Activated effector memory CD4-positive, alpha-beta T cell treated with anti-CD3 and anti-CD28 coated beads, Interleukin-2, amount 50 U/mL, for 16 hours (primary cell): ENCODE data around the gene ANKRD29.
"Not testable (repeated sequence)": the region's sequence is repeated elsewhere in the genome, so short reads cannot be mapped to it uniquely, and the experiment has no call there.

Source experiments
- DNase-seq: peaks from one replicate; pipeline ENCODE4 v3.0.0-alpha.2; 2020

ANKRD29 gene

DNA sequence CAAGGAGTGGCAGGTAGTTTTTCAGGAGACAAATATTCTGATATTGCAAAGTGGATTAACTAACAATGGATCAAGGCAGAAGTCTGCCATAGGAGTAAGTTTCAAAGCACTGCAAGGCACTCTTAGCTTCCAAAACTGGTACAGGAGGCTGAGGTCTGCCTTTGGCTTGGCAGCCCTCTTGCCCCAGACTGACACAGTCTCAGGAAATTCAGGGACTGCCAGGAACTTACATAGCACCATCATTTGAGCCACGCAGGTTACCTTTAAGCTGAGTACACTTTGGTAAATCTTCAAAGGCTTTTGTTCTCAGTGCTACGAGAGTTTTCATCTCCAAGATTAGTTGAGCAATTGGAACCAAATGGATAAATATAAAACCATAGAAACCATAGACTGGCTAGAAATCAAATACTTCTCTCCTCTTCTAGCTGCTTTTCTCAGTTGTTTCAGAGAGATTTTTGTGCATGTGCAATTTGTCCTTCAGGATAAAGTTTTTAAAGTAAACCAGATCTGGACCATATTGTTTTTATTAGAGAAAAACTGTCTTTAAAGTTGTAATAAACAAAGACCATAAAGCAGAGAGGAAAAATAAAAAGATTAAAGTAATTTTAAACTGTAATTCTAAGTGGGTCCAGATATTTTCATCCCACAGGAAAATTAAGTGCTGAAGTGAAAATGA, 18.8 kb downstream of the ANKRD29 start:
- no peak for DNase-seq

DNA sequence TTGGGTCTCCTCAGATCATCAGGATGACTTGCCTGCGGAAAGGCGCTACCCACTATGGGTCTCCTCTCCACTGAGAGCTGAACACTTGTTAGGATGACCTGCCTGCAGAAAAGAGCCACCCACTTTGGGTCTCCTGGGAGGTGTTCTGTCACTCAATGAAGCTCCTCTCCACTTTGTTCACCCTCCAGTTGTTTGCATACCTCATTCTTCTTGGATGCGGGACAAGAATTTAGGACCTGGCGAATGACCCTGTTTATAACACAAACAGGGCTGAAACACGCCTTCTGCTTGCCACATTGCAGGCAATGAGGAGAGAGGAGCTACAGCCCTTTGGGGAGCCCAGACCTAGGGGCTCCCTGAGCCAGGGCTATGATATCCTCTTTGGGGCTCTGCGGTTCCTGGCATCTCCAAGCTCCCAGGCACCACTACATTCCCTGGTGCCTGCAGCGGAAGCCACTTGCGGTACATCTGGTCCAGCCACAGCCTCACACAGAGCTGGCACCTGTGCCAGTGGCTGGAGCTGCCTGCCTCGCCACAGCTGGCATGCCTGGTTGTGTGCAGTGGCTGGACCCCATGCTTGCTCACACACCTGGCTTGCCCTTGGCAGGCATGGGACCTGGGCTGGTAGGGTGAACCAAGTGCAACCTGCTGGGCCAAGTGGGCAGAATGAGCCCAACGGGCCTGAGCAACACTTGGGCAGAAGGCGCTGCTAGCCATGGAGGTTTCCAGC, 20.6 kb downstream of the ANKRD29 start:
- DNase-seq: no peak

DNA sequence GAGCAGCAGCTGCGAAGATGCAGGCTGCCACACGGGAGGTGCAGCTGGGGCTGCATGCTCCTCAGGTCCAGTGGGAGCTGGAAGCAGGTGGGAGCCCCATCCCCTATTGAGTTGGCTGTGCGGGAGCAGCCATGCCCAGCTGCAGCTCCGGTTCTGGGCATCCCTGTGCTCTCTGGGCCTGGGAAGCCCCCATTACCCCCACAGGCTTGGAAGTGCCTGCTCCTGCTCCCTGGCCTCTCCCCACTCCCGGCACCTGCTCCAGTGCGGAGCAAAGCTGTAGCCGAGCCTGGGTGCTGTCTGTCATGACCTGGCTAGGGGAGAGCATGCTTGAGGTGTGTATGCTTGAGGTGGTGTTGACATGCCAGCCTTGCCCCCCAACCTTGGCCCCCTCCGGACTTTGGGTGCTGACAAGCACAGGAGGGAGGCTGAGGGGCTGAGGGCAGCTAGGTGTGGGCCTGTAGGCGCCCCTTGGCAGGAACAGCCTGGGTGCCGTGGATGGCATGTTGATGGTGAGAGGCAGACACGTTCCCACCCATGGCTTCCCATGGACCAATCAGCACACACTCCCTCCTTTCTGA, 21.5 kb downstream of the ANKRD29 start:
- no peak for DNase-seq

DNA sequence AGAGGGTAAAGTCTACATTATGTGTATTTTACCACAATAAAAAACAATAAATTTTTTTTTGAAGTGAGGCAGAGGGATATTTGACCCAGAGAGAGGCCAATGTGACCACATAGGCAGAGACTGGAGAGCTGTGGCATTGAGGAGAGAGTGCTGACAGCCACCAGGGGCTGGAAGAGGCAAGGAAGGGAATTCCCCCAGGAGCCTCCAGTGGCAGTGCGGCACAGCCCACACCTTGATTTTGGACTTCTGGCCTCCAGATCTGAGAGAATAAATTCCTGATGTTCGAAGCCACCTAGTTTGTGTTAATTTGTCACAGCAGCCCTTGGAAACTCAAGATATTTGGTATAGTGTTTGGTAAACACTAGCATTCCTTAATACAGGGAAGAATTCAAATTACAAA, 22.7 kb downstream of the ANKRD29 start:
- no peak for DNase-seq

DNA sequence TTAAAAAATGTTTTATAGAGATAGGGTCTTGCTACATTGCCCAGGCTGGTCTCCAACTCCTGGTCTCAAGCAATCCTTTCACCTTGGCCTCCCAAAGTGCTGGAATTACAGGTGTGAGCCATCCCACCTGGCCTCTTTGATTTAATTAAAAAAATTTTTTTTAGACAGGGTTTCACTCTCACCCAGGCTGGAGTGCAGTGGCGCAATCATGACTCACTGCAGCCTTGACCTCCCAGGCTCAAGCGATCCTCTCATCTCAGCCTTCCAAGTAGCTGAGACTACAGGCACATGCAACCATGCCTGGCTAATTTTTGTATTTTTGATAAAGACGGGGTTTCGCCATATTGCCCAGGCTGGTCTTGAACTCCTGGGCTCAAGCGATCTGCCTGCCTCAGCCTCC, 26.3 kb downstream of the ANKRD29 start:
- DNase-seq: not testable (repeated sequence)

DNA sequence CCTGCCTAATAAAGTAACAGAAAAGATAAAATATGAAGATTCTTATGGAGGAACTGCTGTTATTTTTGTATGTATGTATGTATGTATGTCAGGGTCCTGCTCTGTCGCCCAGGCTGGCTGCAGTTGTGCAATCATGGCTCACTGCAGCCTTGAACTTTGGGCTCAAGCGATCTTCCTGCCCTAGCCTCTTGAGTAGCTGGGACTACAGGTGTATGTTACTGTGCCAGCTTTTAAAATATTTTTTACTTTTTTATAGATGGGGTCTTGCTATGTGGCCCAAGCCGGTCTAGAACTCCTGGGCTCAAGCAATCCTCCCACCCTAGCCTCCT, 26.7 kb downstream of the ANKRD29 start:
- no peak for DNase-seq

DNA sequence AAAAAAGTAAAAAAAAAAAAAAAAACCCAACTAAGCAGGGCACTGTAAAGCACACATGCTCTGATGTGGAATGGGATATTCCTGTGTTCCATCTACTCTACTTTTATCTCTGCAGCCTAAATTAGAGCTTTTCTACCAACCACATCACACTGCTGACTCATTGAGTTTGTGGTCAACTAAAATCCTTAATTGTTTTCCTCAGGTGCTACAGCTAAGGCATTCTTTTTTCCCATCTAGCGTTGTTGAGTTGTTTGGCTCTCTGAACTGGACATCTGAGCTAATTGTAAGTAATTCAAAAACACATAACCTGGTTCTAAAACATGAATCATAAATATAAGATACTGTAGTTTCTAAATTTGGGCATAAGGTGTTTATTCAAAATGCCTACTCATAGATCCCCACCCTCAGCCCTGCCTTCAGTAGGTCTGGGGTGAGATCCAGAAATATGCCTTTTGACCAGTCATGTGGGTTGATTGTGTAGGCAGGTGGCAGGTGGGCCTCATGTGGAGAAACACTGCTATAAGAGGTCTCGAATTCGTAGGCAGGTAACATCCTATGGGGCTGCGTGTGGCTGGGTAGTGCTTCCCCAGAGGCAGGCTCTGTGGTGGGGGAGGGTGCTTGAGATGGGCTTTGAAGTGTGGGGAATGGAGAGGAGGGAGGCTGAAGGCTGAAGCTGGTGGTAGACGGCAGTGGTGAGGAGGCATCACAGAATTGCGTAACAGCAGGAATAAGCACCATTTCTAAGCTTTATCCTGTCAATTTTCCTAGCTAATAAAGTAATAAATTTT, 27.2 kb downstream of the ANKRD29 start:
- DNase-seq: no peak

DNA sequence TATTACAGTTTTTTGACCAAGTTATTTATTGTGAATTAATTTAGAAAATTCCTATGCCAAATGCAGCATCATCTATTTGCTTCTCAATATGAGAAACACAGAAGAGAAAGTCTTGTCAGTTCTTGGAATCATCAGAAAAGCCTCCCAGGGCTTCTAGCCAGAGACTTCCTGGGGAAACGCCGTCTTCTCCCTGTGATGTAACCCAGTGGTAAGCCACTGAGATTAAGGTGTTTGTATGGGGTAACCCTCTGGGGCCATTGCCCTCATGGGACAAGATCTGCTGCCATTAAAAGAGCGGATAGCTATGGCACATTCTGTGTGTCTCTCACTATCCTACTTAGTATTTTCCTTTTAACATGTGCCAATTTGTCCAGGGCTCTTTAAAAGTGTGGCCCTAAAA, 28.0 kb downstream of the ANKRD29 start:
- no peak for DNase-seq

DNA sequence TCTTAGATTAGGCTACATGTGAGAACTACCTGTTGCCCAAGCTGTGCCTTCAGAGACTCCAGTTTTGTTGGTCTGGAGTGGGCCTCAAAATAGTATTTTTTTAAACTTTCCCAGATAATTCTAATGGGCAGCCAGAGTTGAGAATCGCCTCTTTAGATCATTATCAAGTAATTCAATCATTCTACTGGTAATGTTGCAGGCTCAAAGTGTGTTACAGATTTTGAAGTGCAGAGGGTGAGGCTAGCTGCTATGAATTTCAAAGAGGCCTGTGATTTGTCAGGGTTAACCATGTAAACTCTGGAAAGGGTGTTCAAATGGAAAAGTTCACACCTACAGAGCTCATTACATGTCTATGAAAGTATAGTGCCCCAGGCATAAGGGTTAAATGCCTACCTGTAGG, 30.1 kb downstream of the ANKRD29 start:
- DNase-seq: no peak

DNA sequence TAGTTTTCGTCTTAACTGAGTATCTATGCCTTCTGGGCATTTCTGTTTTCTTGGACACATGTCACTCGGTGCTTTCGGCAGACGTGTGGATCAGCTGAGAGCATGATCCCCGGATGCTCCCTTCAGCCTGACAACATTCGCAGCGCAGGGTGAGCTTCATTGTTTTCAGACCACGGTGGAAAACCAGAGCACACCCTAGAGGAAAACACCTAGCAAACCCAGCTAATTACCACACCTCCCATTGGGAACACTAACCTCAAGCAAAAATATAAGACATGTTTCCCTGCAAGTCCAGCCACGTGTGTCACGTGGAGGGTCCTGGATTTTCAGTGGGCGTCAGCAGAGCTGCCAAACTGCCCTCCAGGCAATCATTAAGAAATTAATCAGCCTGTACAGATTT, 31.0 kb downstream of the ANKRD29 start:
- no peak for DNase-seq

DNA sequence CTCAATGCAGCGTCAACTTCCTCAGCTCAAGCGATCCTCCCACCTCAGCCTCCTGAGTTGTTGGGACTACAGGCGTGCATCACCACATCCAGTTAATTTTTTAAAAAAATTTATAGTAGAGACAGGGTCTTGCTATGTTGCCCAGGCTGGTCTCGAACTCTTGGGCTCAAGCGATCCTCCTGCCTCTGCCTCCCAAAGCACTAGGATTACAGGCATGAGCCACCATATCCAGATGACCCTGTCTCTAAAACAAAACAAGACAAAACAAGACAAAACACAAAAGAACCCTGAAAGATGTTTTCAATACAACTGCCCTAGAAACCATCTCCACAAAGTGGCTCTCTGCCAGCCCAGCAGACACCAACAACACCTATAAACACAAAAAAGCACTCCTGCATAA, 31.4 kb downstream of the ANKRD29 start:
- no peak for DNase-seq

DNA sequence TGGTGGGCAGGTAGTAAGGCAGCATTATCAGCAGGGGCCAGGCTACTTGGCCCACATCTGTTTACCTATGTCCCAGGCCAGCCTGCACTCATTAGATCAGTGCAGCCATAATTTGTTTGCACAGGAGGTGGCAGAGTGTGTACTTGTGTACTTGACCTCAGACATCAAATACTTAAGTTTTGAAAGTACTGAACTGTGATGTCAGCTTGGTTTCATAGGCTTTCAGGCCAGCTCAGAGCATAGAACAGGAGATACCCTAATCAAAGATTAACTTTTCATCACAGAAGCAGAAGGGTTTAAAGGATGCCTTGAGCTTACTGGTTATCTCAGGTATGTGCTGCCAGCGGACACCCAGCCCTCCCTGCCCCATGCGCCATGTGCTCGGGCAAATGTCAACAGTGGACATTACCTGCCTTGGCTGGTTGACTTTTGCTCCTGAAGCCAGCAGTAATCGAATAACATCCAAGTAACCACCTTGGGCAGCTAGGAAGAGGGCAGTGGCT, 33.2 kb downstream of the ANKRD29 start:
- no peak for DNase-seq

DNA sequence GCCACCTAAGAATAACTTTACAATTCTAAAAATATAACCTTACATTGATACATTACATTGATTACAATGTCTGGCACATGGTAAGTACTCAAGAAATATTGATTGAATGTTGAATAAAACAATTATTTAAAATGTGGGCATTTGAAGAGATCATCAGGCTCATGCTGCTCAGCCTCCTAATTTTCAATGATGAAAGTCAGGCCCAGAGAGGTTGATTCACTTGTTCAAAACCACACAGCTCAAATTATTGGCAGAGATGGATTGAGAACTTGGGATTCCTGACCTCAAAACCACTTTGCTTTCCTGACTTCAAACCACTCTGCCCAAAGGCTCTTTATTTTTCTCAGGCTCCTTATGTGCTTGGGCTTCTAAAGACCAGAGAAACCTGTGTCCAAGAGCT, 34.7 kb downstream of the ANKRD29 start:
- DNase-seq: no peak

DNA sequence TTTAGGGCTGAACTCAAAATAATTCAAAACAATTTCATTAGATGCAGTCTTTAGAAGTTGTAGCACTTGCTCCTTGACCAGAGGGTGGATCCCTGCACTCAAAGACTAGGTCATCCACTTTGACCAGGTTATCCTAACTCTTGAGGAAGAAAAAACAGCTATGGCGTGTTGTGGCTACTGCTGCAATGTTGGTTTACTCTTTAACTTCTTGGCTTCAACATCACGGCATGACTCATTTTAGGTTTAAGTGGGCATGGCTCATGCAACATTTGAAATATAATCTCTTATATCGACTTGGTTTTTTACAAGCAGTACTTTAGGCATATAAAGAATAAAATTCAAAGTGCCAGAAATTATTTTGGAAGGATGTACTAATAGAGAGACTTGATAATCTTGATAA, 35.4 kb downstream of the ANKRD29 start:
- DNase-seq: no peak

DNA sequence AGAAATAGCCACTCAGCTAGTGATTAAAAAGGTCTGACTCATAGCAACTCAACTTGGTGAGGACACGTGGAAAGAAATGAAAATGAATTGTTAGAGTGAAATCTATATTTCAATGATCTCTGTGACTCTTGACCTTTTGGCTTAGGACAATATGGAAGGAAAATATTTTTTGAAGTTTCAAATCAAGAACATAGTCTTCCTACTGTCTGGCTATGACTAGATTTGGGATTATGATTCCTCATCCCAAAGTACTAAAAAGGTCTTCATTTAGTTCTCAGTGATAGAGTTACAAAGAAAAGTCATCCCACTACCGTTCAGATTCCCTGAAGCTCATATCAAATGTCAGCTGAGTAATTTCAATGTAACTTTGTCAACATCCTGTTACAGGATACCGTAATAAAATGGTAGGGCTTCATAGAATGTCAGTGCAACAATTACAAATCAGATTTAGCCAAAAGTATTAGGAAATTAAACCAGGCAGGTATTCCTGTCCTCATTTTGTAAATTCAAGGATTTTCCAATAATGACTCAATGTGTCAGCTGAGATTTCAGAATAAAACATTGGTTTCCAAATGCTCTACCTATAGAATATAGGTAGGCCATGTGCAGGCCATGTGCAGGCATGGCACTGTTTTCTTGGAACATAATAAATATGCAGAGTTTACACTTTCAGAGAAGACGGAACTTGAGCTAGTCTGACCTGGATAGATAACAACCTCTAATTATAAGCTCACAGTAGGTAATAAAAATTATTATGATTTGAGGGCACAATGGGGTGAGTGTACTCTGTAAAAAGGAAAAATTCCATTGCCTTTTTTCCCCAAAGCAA, 36.0 kb downstream of the ANKRD29 start:
- DNase-seq: no peak

DNA sequence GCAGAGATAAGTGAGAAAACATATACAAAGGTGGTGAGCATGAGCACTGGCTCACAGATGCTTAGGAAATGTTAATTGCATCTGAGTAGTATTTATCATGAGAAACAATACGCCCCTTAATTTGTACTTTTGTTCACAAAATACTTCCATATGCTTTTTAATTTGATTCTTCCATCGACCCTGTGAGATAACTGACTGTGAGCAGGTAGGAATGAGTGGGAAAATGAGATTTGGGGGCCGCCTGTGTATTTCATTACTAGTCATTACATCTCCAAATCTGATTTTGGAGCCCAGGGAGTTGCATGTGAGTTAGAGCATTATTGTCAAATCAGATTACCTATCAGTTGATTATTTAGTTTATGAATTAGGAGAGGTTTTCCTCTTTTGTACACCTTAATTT, 39.7 kb downstream of the ANKRD29 start:
- no peak for DNase-seq

DNA sequence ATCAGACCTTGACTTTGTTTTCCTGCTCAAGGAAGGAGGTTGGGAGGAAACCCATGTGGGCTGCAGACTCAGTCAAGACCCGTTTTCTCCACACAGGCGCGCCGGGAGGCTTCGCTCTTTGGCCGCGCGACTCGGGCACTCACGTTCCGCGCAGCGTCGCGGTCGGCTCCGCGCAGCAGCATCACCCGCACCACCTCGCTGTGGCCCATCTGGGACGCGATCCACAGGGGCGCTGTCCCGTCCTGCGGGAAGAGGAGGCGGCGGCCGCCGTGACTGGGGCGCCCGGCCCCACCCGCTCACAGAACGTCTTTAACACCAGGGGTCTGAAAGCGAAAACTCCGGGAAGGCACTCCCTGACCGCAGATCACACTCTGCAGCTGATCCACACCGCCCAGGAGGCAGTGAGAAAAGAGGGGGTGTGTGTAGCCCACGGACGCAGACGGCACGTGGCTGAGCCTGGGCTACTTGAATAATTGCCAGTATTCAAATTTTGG, 43.3 kb downstream of the ANKRD29 start:
- no peak for DNase-seq

DNA sequence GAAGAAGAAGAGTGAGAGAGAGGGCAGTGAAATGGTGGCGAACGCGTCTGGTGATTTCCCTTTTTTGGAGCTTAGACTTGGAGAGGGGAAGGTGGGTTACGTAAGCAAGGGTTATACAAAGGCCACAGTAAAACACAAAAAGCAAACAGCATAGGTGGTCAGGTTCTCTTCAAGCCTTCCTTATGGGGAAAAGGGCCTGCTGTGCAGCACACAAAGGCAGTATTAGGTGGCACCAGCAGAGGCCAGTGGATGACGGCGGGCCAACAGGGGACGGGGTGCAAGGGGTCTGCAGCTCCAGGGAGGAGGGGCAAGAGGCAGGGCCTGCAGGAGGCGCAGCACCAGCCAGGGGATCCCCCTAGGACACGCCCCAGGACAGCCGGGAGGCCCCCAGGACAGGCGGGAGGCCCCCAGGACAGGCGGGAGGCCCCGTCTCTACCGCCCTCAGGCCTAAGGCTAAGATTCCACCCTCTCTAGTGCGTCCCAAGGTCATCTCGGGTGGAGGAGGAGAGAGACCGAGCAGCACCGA, 43.8 kb downstream of the ANKRD29 start:
- DNase-seq: no peak

DNA sequence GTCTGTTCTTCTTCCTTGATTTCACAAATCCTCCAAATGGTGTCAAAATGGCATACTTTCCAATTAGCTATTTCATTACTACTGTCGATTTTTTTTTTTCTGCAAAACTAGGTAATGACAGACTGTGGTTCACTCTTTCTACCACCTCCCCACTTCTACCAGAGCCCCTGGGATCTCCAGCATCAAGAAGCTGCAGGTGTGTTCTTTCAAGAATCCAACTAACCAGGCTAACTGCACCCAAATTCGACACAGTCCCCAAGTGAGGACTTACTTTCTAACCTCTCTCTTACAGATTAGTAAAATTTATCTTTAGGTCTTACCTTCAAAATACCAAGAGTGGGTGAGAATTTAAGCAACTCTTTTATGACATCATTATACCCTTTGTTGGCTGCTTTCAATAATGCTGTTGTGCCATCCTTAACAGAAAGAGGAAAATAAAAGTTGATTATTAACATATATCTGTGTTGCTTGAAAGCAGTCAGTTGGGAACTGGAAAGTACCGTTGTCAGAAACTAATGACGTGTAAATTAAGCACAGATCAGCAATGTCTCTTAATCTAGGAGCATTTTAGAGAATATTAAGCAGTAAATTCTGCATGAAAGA, 45.2 kb downstream of the ANKRD29 start:
- no peak for DNase-seq

DNA sequence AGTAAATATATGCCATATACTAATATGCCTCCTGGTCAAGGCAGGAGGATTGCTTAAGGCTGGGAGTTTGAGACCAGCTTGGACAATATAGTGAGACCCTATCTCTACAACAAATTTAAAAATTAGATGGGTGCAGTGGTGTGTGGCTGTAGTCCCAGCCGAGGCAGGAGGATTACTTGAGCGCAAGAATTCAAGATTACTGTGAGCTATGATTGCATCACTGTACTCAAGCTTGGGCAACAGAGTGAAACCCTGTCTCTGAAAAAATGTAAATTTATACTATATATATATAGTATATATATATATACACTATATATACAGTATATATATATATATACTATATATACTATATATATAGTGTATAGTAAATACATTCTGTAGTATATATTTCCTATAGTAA, 46.5 kb downstream of the ANKRD29 start:
- no peak for DNase-seq

DNA sequence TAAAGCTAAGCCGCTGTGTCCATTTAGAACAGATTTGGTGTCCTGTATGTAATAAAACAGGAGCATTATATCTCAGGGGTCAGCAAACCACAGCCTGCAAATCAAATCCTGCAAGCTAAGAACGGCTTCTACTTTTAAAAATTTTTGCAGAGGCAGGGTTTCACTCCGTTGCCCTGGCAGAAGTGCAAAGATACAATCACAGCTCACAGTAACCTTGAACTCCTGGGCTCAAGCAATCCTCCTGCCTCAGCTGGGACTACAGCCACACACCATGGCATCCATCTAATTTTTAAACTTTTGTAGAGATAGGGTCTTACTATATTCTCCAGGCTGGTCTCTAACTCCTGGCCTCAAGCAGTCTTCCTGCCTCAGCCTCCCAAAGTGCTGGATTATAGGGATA, 47.8 kb downstream of the ANKRD29 start:
- no peak for DNase-seq

DNA sequence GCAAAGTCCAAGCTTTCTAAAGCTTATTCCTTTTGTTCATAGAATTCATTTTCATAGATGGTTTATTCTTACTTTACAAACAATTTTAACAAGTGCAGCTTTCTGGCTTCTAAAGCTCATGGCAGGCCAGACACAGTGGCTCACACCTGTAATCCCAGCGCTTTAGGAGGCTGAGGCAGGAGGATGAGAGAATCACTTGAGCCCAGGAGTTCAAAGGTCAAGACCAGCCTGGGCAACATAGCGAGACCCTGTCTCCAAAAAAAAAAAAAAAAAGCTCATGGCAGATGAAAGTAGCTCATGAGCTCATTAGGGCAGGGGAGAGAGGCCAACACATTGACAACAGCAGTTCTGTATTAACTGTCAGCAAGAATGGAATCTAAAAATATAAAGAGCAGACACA, 48.3 kb downstream of the ANKRD29 start:
- no peak for DNase-seq
